Measurements from ENCODE around the gene SCYL1. TPM values are rescaled to one million over a fixed set of nuclear protein-coding genes. Genes with fewer than 3 reads are reported as not detected.

Gene SCYL1
- total RNA-seq, 1 donor from 2014 or later: 79.4 TPM

- Mint-ChIP-seq H3K4me3 (no peak overlapping the region), H3K9me3 (no peaks in the 10 kb centered on the region), H3K4me1 (ENCODE audit: unreplicated experiment) (peaks cover 38% of the 10 kb centered on the region), H3K27me3 (peaks cover 50% of the 10 kb centered on the region), H3K27ac (no peak overlapping the region), H3K36me3 (peaks cover 37% of the 10 kb centered on the region)
- no peak for TF ChIP-seq CTCF (conservative IDR thresholded peaks at IDR 0.05)
- DNase-seq (ENCODE audit: extremely low spot score, unreplicated experiment): no peak
Observed at GRCh38 chr11:65503368-65503948, 21.4 kb upstream of the SCYL1 start.

GRCh38 chr11:65503949-65504673, 20.8 kb upstream of the SCYL1 start:
- peaks cover 38% of the 10 kb centered on the region for H3K4me1 Mint-ChIP-seq (ENCODE audit: unreplicated experiment)
- no peak for DNase-seq (ENCODE audit: extremely low spot score, unreplicated experiment)

GRCh38 chr11:65504674-65505465, 20.0 kb upstream of the SCYL1 start:
- H3K27ac Mint-ChIP-seq: no peak overlapping the region
- H3K9me3 Mint-ChIP-seq: no peaks in the 10 kb centered on the region
- H3K4me1 Mint-ChIP-seq (ENCODE audit: unreplicated experiment): peaks cover 38% of the 10 kb centered on the region
- DNase-seq (ENCODE audit: extremely low spot score, unreplicated experiment): no peak
- H3K4me3 Mint-ChIP-seq: no peak overlapping the region
- peaks cover 50% of the 10 kb centered on the region for H3K27me3 Mint-ChIP-seq
- peaks cover 37% of the 10 kb centered on the region for H3K36me3 Mint-ChIP-seq
- no peak for TF ChIP-seq CTCF (conservative IDR thresholded peaks at IDR 0.05)

More at GRCh38 chr11:65503949-65504673, 20.8 kb upstream of the SCYL1 start:
- Mint-ChIP-seq H3K27me3 (peaks cover 50% of the 10 kb centered on the region), H3K9me3 (no peaks in the 10 kb centered on the region), H3K36me3 (peaks cover 37% of the 10 kb centered on the region), H3K4me3 (no peak overlapping the region), H3K27ac (no peak overlapping the region)
- TF ChIP-seq CTCF (conservative IDR thresholded peaks at IDR 0.05): no peak

GRCh38 chr11:65505466-65506289, 19.2 kb upstream of the SCYL1 start:
- peaks cover 37% of the 10 kb centered on the region for H3K36me3 Mint-ChIP-seq
- TF ChIP-seq CTCF (conservative IDR thresholded peaks at IDR 0.05): no peak
- peaks cover 50% of the 10 kb centered on the region for H3K27me3 Mint-ChIP-seq
- no peak overlapping the region for H3K4me3 Mint-ChIP-seq
- H3K4me1 Mint-ChIP-seq (ENCODE audit: unreplicated experiment): peaks cover 41% of the 10 kb centered on the region
- H3K9me3 Mint-ChIP-seq: no peaks in the 10 kb centered on the region
- no peak for DNase-seq (ENCODE audit: extremely low spot score, unreplicated experiment)
- no peak overlapping the region for H3K27ac Mint-ChIP-seq

- Mint-ChIP-seq H3K27ac (no peak overlapping the region), H3K4me1 (ENCODE audit: unreplicated experiment) (peaks cover 43% of the 10 kb centered on the region), H3K4me3 (no peak overlapping the region), H3K27me3 (peaks cover 50% of the 10 kb centered on the region), H3K36me3 (peaks cover 37% of the 10 kb centered on the region), H3K9me3 (no peaks in the 10 kb centered on the region)
- no peak for TF ChIP-seq CTCF (conservative IDR thresholded peaks at IDR 0.05)
- DNase-seq (ENCODE audit: extremely low spot score, unreplicated experiment): no peak
Observed at GRCh38 chr11:65506290-65506771, 18.6 kb upstream of the SCYL1 start.

Data from type B pancreatic cell (in vitro differentiated cells).